ENCODE measurements around the gene SYK.

SYK gene

GRCh38 chr9:90795871-90796317 lies 5.7 kb upstream of the SYK start:
- no peak for TF ChIP-seq CTCF (IDR thresholded peaks at IDR 0.05; ENCODE audit: borderline replicate concordance, insufficient read depth, low read depth, low read length)
- no peak overlapping the region for H3K4me3 ChIP-seq (ENCODE audit: low read depth, low read length)

GRCh38 chr9:90799271-90799852 lies 2.3 kb upstream of the SYK start:
- no peak for TF ChIP-seq CTCF (IDR thresholded peaks at IDR 0.05; ENCODE audit: borderline replicate concordance, insufficient read depth, low read depth, low read length)
- no peak overlapping the region for H3K4me3 ChIP-seq (ENCODE audit: low read depth, low read length)

GRCh38 chr9:90801973-90802322 lies 329 bp downstream of the SYK start:
- no peak for TF ChIP-seq CTCF (IDR thresholded peaks at IDR 0.05; ENCODE audit: borderline replicate concordance, insufficient read depth, low read depth, low read length)
- peak overlapping the region; percentile 72 for H3K4me3 ChIP-seq (ENCODE audit: low read depth, low read length)

- no peak for TF ChIP-seq CTCF (IDR thresholded peaks at IDR 0.05; ENCODE audit: borderline replicate concordance, insufficient read depth, low read depth, low read length)
- H3K4me3 ChIP-seq (ENCODE audit: low read depth, low read length): peak overlapping the region; percentile 72
Observed at GRCh38 chr9:90802386-90802985, 867 bp downstream of the SYK start.

GRCh38 chr9:90803860-90804593 lies 2.4 kb downstream of the SYK start:
- peak overlapping the region; percentile 27 for H3K4me3 ChIP-seq (ENCODE audit: low read depth, low read length)
- no peak for TF ChIP-seq CTCF (IDR thresholded peaks at IDR 0.05; ENCODE audit: borderline replicate concordance, insufficient read depth, low read depth, low read length)

- no peak for TF ChIP-seq CTCF (IDR thresholded peaks at IDR 0.05; ENCODE audit: borderline replicate concordance, insufficient read depth, low read depth, low read length)
- peak overlapping the region; percentile 23 for H3K4me3 ChIP-seq (ENCODE audit: low read depth, low read length)
Observed at GRCh38 chr9:90805006-90805996, 3.7 kb downstream of the SYK start.
